ENCODE data around the gene ESPNL.

DNA sequence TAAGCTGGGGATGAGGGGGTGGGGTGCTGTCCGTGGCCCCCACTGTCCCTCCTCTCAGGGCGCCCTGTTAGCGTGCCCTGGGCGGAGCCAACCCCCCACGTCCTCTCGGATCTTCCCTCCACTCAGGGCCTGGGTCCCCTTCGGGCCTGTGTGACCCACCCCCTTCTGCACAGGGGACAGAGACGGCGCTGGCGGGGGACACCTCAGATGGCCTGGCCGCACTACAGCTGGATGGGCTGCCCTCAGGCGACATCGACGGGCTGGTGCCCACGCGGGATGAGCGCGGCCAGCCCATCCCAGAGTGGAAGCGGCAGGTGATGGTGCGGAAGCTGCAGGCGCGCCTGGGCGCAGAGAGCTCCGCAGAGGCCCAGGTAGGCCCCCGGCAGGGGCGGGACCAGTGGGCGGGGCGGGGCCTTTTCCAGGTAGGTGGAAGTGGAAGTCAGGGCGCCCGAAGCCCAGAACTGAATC, 28.4 kb downstream of the ESPNL start:
- TF ChIP-seq, protein P1, sequence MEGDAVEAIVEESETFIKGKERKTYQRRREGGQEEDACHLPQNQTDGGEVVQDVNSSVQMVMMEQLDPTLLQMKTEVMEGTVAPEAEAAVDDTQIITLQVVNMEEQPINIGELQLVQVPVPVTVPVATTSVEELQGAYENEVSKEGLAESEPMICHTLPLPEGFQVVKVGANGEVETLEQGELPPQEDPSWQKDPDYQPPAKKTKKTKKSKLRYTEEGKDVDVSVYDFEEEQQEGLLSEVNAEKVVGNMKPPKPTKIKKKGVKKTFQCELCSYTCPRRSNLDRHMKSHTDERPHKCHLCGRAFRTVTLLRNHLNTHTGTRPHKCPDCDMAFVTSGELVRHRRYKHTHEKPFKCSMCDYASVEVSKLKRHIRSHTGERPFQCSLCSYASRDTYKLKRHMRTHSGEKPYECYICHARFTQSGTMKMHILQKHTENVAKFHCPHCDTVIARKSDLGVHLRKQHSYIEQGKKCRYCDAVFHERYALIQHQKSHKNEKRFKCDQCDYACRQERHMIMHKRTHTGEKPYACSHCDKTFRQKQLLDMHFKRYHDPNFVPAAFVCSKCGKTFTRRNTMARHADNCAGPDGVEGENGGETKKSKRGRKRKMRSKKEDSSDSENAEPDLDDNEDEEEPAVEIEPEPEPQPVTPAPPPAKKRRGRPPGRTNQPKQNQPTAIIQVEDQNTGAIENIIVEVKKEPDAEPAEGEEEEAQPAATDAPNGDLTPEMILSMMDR (IDR thresholded peaks at IDR 0.05) = no peak
- TF ChIP-seq POLR2A (IDR thresholded peaks at IDR 0.05) (no peak), EP300 (IDR thresholded peaks at IDR 0.05) (no peak)
